HepG2 (cell line): ENCODE measurements around the gene GAS5. TPM values are rescaled to one million over a fixed set of nuclear protein-coding genes. Genes with fewer than 3 reads are reported as not detected.

Experiments used
- CEBPG ChIP-seq: IDR thresholded peaks from 2 replicates; pipeline ENCODE4 v1.6.1; 2016
- ELF4 ChIP-seq: sonication (generic); formaldehyde crosslinking; IDR thresholded peaks from 2 replicates; pipeline ENCODE4 v1.5.0; 2020; ENCODE audit warnings: missing genetic modification reagents, mild to moderate bottlenecking, moderate library complexity, borderline replicate concordance
- ETS1 ChIP-seq: sonication (generic); formaldehyde crosslinking; IDR thresholded peaks from 2 replicates; pipeline ENCODE4 v1.4.0; 2020; ENCODE audit warnings: missing genetic modification reagents
- GPBP1L1 ChIP-seq: sonication (generic); formaldehyde crosslinking; IDR thresholded peaks from 2 replicates; pipeline ENCODE4 v1.5.0; 2020; ENCODE audit warnings: mild to moderate bottlenecking, missing genetic modification reagents
- GTF2F1 ChIP-seq: fragments of 150-350 bp; IDR thresholded peaks from 2 replicates; pipeline ENCODE4 v1.6.1; 2014; ENCODE audit warnings: low read length
- JARID2 ChIP-seq: sonication (generic); formaldehyde crosslinking; IDR thresholded peaks from 2 replicates; pipeline ENCODE4 v1.8.1; 2023; ENCODE audit warnings: missing genetic modification reagents, inconsistent platforms; ENCODE audit not compliant: insufficient replicate concordance
- LRRFIP1 ChIP-seq: sonication (generic); formaldehyde crosslinking; conservative IDR thresholded peaks from 2 replicates; pipeline ENCODE4 v1.4.0; 2020; ENCODE audit warnings: missing genetic modification reagents
- MEF2D ChIP-seq: sonication (generic); formaldehyde crosslinking; IDR thresholded peaks from 2 replicates; pipeline ENCODE4 v1.5.1; 2020; ENCODE audit warnings: mild to moderate bottlenecking, missing genetic modification reagents
- PRDM15 ChIP-seq: sonication (generic); formaldehyde crosslinking; IDR thresholded peaks from 2 replicates; pipeline ENCODE4 v1.4.0; 2020; ENCODE audit warnings: missing genetic modification reagents
- RBM22 ChIP-seq: fragments of 200-400 bp; formaldehyde crosslinking; optimal IDR thresholded peaks from 2 replicates; pipeline ENCODE3; 2017; ENCODE audit warnings: mild to moderate bottlenecking, low read length, moderate library complexity
- RFXAP ChIP-seq: sonication (generic); formaldehyde crosslinking; IDR thresholded peaks from 2 replicates; pipeline ENCODE4 v1.4.0; 2020; ENCODE audit warnings: missing genetic modification reagents, borderline replicate concordance
- SMYD3 ChIP-seq: sonication (generic); formaldehyde crosslinking; IDR thresholded peaks from 2 replicates; pipeline ENCODE4 v1.8.1; 2023; ENCODE audit warnings: mild to moderate bottlenecking, missing genetic modification reagents
- TRAFD1 ChIP-seq: sonication (generic); formaldehyde crosslinking; IDR thresholded peaks from 2 replicates; pipeline ENCODE4 v1.5.1; 2020; ENCODE audit warnings: missing genetic modification reagents, mild to moderate bottlenecking, borderline replicate concordance
- ZNF12 ChIP-seq: sonication (generic); formaldehyde crosslinking; IDR thresholded peaks from 2 replicates; pipeline ENCODE4 v1.5.0; 2020; ENCODE audit warnings: missing genetic modification reagents
- ZNF274 ChIP-seq: sonication (generic); formaldehyde crosslinking; IDR thresholded peaks from 2 replicates; pipeline ENCODE4 v1.5.1; 2020; ENCODE audit warnings: mild to moderate bottlenecking, missing genetic modification reagents
- ZNF460 ChIP-seq: sonication (generic); formaldehyde crosslinking; IDR thresholded peaks from 2 replicates; pipeline ENCODE4 v1.5.1; 2020; ENCODE audit warnings: missing genetic modification reagents, mild to moderate bottlenecking, borderline replicate concordance
- ZNF652 ChIP-seq: IDR thresholded peaks from 2 replicates; pipeline ENCODE4 v1.6.1; 2016; ENCODE audit warnings: low read depth, borderline replicate concordance
- ZZZ3 ChIP-seq: sonication (generic); formaldehyde crosslinking; IDR thresholded peaks from 2 replicates; pipeline ENCODE4 v1.4.0; 2020; ENCODE audit warnings: missing genetic modification reagents, mild to moderate bottlenecking, borderline replicate concordance
- polyA plus RNA-seq, 8 experiments: library from polyadenylated mRNA; depleted of rRNA in 3 of 8; stranded (reverse) in 7 of 8; unstranded in 1 of 8; fragments of >200 nt; fragmentation: Illumina TruSeq in 4 of 8; extraction: Trizol in 4 of 8; gene quantifications; 2 replicates each; pipeline versions ENCODE4 v1.2.1 to v1.2.3, GENCODE V29; 2011 to 2016; ENCODE audit warnings: low read depth in 4 of 8, missing spikeins in 1 of 8, mixed read lengths in 1 of 8; ENCODE audit not compliant: insufficient read depth in 1 of 8
- total RNA-seq, 5 experiments: library from RNA; depleted of rRNA; stranded (reverse); fragments of >200 nt; fragmentation: Illumina TruSeq; extraction: Trizol; gene quantifications; 2 replicates each; pipeline ENCODE4 v1.2.3, GENCODE V29; 2016; ENCODE audit warnings: low read depth in 1 of 5

GAS5 gene
- total and polyA plus RNA-seq, 2 of the 13 experiments (the other 11 are each of a cell fraction or from before 2014, with no cell fraction given): 352 to 738 TPM

- no peak for TF ChIP-seq LRRFIP1 (CRISPR knock-in tag)
- no peak for TF ChIP-seq ZNF460 (CRISPR knock-in tag)
- TF ChIP-seq ZNF274 (CRISPR knock-in tag): no peak; the same call in 1 of the 2 replicates
- TF ChIP-seq ELF4: peak; percentile 16; the same call in 1 of the 2 replicates
- peak; percentile 97 for TF ChIP-seq GTF2F1
- no peak for TF ChIP-seq GPBP1L1 (CRISPR knock-in tag)
- TF ChIP-seq ZZZ3: peak; percentile 78; the same call in 1 of the 2 replicates
- TF ChIP-seq RBM22: peak; percentile 79
- peak; percentile 84; the same call in 1 of the 2 replicates for TF ChIP-seq TRAFD1 (CRISPR knock-in tag)
- TF ChIP-seq PRDM15 (CRISPR knock-in tag): no peak
- TF ChIP-seq ETS1 (CRISPR knock-in tag): no peak
- no peak for TF ChIP-seq CEBPG (CRISPR knock-in tag)
- TF ChIP-seq ZNF652: 0 out of 2 replicates have a peak, but pooled peaks have one; percentile 8
- peak; percentile 71; the same call in 1 of the 2 replicates for TF ChIP-seq SMYD3 (CRISPR knock-in tag)
- peak; percentile 66; the same call in 1 of the 2 replicates for TF ChIP-seq RFXAP (CRISPR knock-in tag)
- TF ChIP-seq MEF2D (CRISPR knock-in tag): peak; percentile 68
- TF ChIP-seq JARID2 (CRISPR knock-in tag): no peak
- TF ChIP-seq ZNF12 (CRISPR knock-in tag): no peak
Measured at GRCh38 chr1:173867753-173868265, at the start of gene GAS5 (continued).
